ENCODE data around the gene NFKB2.

DNA sequence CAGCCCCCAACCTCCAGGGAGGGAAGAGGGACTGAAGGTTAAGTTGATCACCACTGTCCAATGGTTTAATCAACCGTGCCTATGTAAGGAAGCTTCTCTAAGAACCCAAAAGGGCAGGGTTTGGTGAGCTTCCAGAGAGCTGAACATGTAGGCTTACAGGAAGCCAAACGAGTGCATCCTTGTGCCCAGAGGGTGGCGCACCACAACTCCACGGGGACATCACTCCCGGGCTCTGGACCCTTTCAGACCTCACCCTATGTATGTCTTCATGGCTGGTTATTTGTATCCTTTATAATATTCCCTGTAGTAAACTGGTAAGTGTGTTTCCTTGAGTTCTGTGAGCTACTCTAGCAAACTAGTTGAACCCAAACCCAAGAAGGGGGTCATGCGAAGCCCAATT, 11.5 kb upstream of the NFKB2 start:
- TF ChIP-seq, protein P1, sequence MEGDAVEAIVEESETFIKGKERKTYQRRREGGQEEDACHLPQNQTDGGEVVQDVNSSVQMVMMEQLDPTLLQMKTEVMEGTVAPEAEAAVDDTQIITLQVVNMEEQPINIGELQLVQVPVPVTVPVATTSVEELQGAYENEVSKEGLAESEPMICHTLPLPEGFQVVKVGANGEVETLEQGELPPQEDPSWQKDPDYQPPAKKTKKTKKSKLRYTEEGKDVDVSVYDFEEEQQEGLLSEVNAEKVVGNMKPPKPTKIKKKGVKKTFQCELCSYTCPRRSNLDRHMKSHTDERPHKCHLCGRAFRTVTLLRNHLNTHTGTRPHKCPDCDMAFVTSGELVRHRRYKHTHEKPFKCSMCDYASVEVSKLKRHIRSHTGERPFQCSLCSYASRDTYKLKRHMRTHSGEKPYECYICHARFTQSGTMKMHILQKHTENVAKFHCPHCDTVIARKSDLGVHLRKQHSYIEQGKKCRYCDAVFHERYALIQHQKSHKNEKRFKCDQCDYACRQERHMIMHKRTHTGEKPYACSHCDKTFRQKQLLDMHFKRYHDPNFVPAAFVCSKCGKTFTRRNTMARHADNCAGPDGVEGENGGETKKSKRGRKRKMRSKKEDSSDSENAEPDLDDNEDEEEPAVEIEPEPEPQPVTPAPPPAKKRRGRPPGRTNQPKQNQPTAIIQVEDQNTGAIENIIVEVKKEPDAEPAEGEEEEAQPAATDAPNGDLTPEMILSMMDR (conservative IDR thresholded peaks at IDR 0.05 in 1 of 2, IDR thresholded peaks at IDR 0.05 in 1 of 2; ENCODE audit: low read depth in 1 of 2, low read length in 2 of 2), result peak in 1 of 2 donors; percentile 31
- no peak for TF ChIP-seq EZH2 (IDR thresholded peaks at IDR 0.05; ENCODE audit: low read length, missing control alignments)

All from fibroblast of lung (primary cell).